Measurements from ENCODE around the gene EFR3B.
"Not testable (repeated sequence)": the region's sequence is repeated elsewhere in the genome, so short reads cannot be mapped to it uniquely, and the experiment has no call there.

EFR3B gene

GRCh38 chr2:25109822-25110221, 67.9 kb downstream of the EFR3B start:
- ATAC-seq, result no peak

GRCh38 chr2:25112113-25112512, 70.2 kb downstream of the EFR3B start:
- ATAC-seq, result no peak

- no peak for ATAC-seq
Measured at GRCh38 chr2:25115249-25115883, 73.5 kb downstream of the EFR3B start.

GRCh38 chr2:25115902-25116301, 74.0 kb downstream of the EFR3B start:
- no peak for ATAC-seq

GRCh38 chr2:25116956-25117355, 75.1 kb downstream of the EFR3B start:
- no peak for ATAC-seq

DNA sequence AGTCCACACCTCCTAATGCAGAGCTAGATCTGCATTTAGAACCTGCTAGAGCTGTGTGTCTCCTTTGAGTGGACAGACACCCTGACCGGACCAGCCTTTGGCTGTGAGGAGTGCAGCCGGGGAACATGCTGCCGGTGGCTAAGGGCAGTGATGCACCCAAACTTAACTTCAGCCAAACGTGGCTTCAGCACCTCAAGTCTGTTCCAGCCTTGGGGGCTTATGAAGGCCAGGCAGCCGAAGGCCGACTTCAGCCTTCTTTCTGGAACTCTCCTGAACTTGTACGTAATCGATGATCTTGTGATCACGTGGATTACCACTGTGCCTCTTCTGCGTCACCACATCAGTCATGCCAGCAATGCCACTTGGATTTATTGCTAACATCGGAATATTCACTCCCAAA, 77.4 kb downstream of the EFR3B start:
- ATAC-seq, result no peak

DNA sequence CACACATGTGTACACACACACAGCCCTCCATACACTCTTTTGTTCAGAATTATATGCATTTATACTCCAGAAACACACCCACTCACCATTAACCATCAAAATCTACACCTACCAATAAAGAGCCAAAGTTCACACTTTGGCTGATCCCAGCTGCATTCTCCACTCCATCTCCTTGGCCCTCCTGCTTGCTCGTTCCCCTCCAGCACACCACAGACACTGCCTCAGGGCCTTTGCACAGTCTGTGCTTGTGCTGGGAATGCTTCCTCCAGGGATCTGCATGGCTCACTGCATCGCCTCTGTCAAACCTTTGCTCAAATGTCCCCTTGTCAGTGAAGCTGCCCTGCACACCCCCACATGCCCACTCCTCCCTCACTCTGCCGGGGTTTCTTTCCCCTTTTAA, 80.5 kb downstream of the EFR3B start:
- ATAC-seq, result no peak

DNA sequence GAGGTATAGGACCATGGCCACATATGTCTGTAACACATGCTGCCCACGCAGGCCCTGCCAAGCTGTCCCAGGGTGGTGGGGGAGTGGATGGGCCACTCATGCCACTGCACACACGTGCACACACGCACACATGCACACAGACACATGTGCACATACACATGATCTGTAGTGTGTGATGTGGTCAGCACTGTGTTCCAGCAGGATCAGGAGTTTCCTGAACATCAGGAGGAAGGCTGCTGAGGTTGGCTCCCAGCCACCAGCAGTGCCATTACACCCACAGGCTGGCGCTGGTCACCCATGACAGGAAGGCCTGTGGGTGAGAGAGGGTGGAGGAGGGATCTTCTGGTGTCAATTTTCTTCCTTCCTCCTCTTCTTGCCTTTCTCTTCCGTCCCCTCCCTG, 81.8 kb downstream of the EFR3B start:
- ATAC-seq, result no peak

DNA sequence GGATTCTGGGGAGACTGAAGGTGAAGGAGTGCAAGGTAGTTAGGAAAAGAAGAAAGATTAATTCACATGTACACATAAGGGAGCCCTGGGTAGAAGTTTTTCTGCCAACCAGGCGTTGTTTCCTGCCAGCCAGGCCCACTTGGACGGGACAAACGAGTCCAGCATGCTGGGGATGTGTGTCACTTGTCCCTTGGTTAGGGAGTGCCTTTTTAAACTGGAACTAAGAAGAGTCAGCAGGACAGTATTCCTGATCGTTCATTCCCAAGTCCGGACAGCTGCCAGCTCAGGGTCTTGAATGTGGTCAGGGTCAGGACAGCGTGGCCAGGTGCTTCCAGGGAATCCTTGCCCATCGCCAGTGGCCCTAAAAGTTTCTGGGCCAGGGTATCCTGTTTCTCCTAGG, 83.3 kb downstream of the EFR3B start:
- no peak for ATAC-seq

GRCh38 chr2:25125976-25126375, 84.1 kb downstream of the EFR3B start:
- no peak for ATAC-seq

GRCh38 chr2:25127071-25127470, 85.2 kb downstream of the EFR3B start:
- ATAC-seq, result not testable (repeated sequence)

GRCh38 chr2:25127646-25128045, 85.8 kb downstream of the EFR3B start:
- no peak for ATAC-seq

- ATAC-seq, result no peak
Measured at GRCh38 chr2:25129901-25130520, 88.1 kb downstream of the EFR3B start.

- peak in 1 of 2 donors; percentile 10 for ATAC-seq
Measured at GRCh38 chr2:25131253-25131566, 89.3 kb downstream of the EFR3B start.

DNA sequence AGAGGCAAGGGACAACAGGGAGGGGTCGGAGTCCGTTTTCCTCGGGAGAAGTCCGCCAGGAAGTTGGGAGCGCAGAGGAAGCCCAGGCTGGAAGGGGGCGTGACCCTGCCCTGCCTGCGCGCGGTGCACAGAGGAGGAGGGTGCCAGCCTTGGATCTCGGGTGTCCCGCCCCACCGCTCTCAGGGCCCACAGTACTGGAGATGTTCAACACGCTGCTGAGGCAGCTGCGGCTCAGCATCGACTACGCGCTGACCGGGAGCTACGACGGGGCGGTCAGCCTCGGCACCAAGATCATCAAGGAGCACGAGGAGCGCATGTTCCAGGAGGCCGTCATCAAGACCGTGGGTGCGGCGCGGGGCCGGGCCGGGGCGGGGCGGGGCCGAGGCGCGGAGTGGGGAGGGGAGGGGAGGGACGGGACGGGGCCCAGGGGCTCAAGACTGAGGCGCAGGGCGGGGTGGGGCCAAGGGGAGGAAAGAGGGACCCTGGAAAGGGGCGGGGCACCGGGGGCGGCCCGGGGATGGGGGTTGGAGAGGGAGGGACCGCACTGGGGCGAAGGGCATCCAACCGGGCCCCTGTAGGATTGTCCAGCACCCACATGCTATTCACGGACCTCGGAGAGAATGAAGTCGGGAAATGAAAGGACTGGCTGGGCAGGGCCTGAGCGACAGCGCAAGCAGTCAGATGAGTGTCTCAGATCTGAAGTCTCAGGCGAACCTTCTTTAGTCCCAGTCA, 89.9 kb downstream of the EFR3B start:
- peak in 1 of 2 donors; percentile 22 for ATAC-seq

DNA sequence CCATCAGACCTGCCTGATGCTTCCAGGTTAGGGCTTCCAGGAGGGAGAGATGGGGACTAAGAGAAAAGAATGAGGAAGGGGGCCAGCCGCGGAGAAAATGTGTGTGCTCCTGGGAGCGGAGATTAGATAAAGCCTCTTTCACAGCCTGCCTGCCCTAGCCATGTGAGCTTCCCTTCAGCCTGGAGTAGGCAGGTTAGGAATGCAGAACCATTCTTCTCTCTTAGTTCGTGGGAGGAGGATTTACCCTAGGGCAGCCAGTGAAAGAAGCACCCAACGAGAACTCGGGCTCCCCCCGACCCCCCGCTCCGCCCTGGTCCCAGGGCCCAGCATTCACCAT, 90.4 kb downstream of the EFR3B start:
- no peak for ATAC-seq

DNA sequence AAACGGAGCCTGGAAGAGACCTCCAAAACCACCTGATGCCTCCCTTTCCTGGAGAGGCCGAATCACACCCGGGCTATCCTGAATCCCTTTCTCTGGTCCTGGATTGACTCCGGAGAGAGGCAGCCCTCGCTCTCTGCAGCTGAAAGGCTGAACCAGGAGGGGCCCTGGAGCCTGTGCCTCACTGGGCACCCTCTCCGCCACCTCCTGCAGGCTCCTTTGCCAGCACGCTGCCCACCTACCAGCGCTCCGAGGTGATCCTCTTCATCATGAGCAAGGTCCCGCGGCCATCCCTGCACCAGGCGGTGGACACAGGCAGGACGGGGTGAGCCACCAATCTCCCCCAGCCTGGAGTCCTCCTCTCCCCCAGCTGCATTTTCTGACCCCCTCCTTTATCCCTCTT, 90.8 kb downstream of the EFR3B start:
- ATAC-seq, result no peak

GRCh38 chr2:25140535-25140934, 98.7 kb downstream of the EFR3B start:
- not testable (repeated sequence) for ATAC-seq

DNA sequence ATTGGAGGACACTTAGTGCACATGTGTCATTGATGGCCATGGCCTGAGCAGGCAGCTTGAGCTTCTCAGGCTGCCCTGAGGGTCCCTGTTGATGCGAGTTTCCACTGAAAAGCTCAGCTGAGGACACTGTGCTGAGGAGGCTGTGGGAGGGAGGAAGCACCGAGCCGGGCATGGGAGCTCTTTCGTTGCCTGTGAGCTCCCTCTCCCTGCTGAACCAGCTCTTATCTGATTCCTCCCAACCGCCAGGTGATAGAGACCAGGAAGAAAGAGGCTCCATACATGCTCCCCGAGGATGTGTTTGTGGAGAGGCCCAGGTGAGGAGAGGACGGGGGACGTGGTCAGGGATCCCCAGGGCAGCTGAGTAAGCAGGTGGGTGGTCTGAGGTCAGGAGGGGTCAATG, 99.2 kb downstream of the EFR3B start:
- ATAC-seq, result no peak

DNA sequence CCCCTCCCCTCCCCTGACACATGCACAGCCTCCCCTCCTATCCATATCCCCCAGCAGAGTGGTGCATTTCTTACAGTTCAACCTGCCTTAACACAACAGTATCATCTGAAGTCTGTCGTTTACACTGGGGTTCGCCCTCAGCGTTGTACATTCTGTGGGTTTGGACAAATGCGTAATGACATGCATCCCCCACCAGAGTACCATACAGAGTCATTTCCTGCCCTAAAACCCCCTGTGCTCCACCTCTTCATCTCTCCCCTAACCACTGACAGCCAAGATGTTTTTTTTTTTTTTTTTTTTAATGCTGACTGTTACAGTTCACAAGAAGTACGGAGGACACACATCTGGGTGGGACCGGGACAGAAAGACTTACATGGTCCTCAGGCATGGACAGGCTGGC, 103.9 kb downstream of the EFR3B start:
- ATAC-seq, result peak in 1 of 2 donors; percentile 38

GRCh38 chr2:25146896-25147295, 105.0 kb downstream of the EFR3B start:
- ATAC-seq, result no peak

GRCh38 chr2:25149646-25150045, 107.8 kb downstream of the EFR3B start:
- no peak for ATAC-seq

DNA sequence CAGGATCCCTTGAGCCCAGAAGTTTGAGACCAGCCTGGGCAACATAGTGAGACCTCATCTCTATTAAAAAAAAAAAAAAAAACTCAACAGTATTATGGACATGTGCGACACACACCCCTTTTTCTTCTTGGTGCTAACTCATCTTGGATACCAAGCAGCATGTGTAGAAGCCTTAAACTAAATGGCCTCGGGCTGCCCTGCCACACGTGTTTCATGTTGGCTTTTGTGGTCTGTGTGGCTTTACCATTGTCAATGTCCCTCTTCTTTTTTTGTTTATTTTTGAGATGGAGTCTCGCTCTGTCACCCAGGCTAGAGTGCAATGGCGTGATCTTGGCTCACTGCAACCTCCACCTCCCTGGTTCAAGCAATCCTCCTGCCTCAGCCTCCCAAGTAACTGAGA, 109.1 kb downstream of the EFR3B start:
- not testable (repeated sequence) for ATAC-seq

- no peak for ATAC-seq
Measured at GRCh38 chr2:25151718-25152117, 109.8 kb downstream of the EFR3B start.

GRCh38 chr2:25155401-25155800, 113.5 kb downstream of the EFR3B start:
- ATAC-seq, result no peak

All from activated CD4-positive, CD25-positive, alpha-beta regulatory T cell treated with anti-CD3 and anti-CD28 coated beads, Interleukin-2, amount 50 U/mL, for 24 hours (primary cell).